ENCODE measurements around the gene APOBEC3H.
"Not testable (repeated sequence)": the region's sequence is repeated elsewhere in the genome, so short reads cannot be mapped to it uniquely, and the experiment has no call there.

DNA sequence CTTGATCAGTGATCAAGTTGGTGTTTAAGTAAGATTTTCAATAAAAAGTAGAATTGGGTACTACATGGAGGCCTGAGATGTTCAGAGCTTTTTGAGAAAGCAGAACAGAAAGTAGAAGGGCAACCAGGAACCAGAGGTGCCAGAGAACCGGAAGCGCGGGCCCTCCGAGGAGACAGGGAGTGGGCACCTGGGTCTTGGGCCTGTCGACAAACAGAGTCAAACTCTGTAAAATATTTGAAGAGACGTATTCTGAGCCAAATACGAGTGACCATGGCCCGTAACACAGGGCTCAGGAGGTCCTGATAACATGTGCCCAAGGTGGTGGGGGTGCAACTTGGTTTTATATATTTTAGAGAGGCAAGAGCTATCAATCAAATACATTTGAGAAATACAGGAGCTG is 33.1 kb upstream of the APOBEC3H start:
- TF ChIP-seq, protein P1, sequence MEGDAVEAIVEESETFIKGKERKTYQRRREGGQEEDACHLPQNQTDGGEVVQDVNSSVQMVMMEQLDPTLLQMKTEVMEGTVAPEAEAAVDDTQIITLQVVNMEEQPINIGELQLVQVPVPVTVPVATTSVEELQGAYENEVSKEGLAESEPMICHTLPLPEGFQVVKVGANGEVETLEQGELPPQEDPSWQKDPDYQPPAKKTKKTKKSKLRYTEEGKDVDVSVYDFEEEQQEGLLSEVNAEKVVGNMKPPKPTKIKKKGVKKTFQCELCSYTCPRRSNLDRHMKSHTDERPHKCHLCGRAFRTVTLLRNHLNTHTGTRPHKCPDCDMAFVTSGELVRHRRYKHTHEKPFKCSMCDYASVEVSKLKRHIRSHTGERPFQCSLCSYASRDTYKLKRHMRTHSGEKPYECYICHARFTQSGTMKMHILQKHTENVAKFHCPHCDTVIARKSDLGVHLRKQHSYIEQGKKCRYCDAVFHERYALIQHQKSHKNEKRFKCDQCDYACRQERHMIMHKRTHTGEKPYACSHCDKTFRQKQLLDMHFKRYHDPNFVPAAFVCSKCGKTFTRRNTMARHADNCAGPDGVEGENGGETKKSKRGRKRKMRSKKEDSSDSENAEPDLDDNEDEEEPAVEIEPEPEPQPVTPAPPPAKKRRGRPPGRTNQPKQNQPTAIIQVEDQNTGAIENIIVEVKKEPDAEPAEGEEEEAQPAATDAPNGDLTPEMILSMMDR (conservative IDR thresholded peaks at IDR 0.05; ENCODE audit: low read depth, low read length) = not testable (repeated sequence)
- TF ChIP-seq EZH2 (IDR thresholded peaks at IDR 0.05; ENCODE audit: low read length, unreplicated experiment) = not testable (repeated sequence)

Data from PC-3 (cell line).